ENCODE data around the gene INIP. TPM values are rescaled to one million over a fixed set of nuclear protein-coding genes. Genes with fewer than 3 reads are reported as not detected.

Gene INIP
- total RNA-seq, 2 donors from 2014 or later: 12.6 to 16.2 TPM

GRCh38 chr9:112654282-112654681, 63.6 kb downstream of the INIP start:
- Histone ChIP-seq H3K27ac (no peak overlapping the region), H3K4me3 (no peak overlapping the region), H3K36me3 (no peaks in the 10 kb centered on the region), H3K27me3 (no peaks in the 10 kb centered on the region), H3K4me1 (no peaks in the 10 kb centered on the region), H3K9me3 (peaks cover 0 to 5% of the 10 kb centered on the region in 2 donors)
- no peak for DNase-seq (ENCODE audit: low spot score)
- no peak for TF ChIP-seq CTCF (IDR thresholded peaks at IDR 0.05)

GRCh38 chr9:112648624-112649023, 69.3 kb downstream of the INIP start:
- DNase-seq (ENCODE audit: low spot score): no peak
- no peaks in the 10 kb centered on the region for H3K36me3 ChIP-seq
- H3K9me3 ChIP-seq: peaks cover 0 to 22% of the 10 kb centered on the region in 2 donors
- no peak overlapping the region for H3K27ac ChIP-seq
- TF ChIP-seq CTCF (IDR thresholded peaks at IDR 0.05): no peak
- H3K4me3 ChIP-seq: no peak overlapping the region
- no peaks in the 10 kb centered on the region for H3K4me1 ChIP-seq
- no peaks in the 10 kb centered on the region for H3K27me3 ChIP-seq

- Histone ChIP-seq H3K27me3 (no peaks in the 10 kb centered on the region), H3K27ac (no peak overlapping the region), H3K9me3 (peaks cover 0 to 22% of the 10 kb centered on the region in 2 donors), H3K36me3 (no peaks in the 10 kb centered on the region), H3K4me1 (no peaks in the 10 kb centered on the region), H3K4me3 (no peak overlapping the region)
- DNase-seq (ENCODE audit: low spot score): no peak
- TF ChIP-seq CTCF (IDR thresholded peaks at IDR 0.05): no peak
Observed at GRCh38 chr9:112647596-112647995, 70.3 kb downstream of the INIP start.

GRCh38 chr9:112642126-112642525, 75.8 kb downstream of the INIP start:
- Histone ChIP-seq H3K4me1 (no peaks in the 10 kb centered on the region), H3K4me3 (no peak overlapping the region), H3K27me3 (no peaks in the 10 kb centered on the region), H3K9me3 (peaks cover 0 to 16% of the 10 kb centered on the region in 2 donors), H3K27ac (no peak overlapping the region), H3K36me3 (no peaks in the 10 kb centered on the region)
- no peak for TF ChIP-seq CTCF (IDR thresholded peaks at IDR 0.05)
- DNase-seq (ENCODE audit: low spot score): no peak

GRCh38 chr9:112640311-112640710, 77.6 kb downstream of the INIP start:
- no peak for DNase-seq (ENCODE audit: low spot score)
- TF ChIP-seq CTCF (IDR thresholded peaks at IDR 0.05): no peak
- Histone ChIP-seq H3K27me3 (no peaks in the 10 kb centered on the region), H3K36me3 (no peaks in the 10 kb centered on the region), H3K4me1 (no peaks in the 10 kb centered on the region), H3K9me3 (peaks cover 0 to 16% of the 10 kb centered on the region in 2 donors), H3K4me3 (no peak overlapping the region), H3K27ac (no peak overlapping the region)

Other genes with a start within 250 kb of the INIP start
- 1 to 10 TPM; 1.9 to 4.1 TPM for gene KIAA1958, start 231.3 kb downstream of the INIP start, total RNA-seq
- 1 to 10 TPM; 5.0 to 5.7 TPM for gene SNX30, start 32.6 kb upstream of the INIP start, total RNA-seq
- gene SLC46A2, start 172.8 kb upstream of the INIP start, total RNA-seq: under 1 TPM in 1 of 2 donors, not detected in 1; 0.43 TPM